Gastroesophageal sphincter (tissue), 3 donors: ENCODE data around the gene HMG20A.

Experiments used
- CTCF ChIP-seq, 4 experiments: fragments of 200-600 bp in 2 of 4; fragments of 450-650 bp in 2 of 4; sonication (generic) in 1 of 4; IDR thresholded peaks; one replicate each; pipeline ENCODE4 v1.5.1; 2017 to 2019; ENCODE audit warnings: antibody characterized with exemption in 4 of 4, mild to moderate bottlenecking in 2 of 4, moderate library complexity in 2 of 4
- EP300 ChIP-seq: sonication (generic); formaldehyde crosslinking; IDR thresholded peaks from one replicate; pipeline ENCODE4 v1.6.1; 2017; ENCODE audit warnings: antibody characterized with exemption, mild to moderate bottlenecking
- POLR2A ChIP-seq, 2 donors: fragments of 450-650 bp; IDR thresholded peaks; one replicate each; pipeline ENCODE4 v1.6.1; 2017; ENCODE audit warnings: antibody characterized with exemption in 2 of 2, mild to moderate bottlenecking in 2 of 2, moderate library complexity in 1 of 2
- POLR2AphosphoS5 ChIP-seq: sonication (generic); formaldehyde crosslinking; IDR thresholded peaks from one replicate; pipeline ENCODE4 v1.6.1; 2017; ENCODE audit warnings: antibody characterized with exemption

- TF ChIP-seq EP300 = no peak
- TF ChIP-seq CTCF (IDR thresholded peaks at IDR 0.05) = no peak
- TF ChIP-seq POLR2A (IDR thresholded peaks at IDR 0.05) = no peak
- no peak for TF ChIP-seq POLR2AphosphoS5
These were observed 24.0 kb upstream of the HMG20A start for GRCh38 chr15:77396692-77397091.
